ENCODE data around the gene HSD17B12. TPM values are rescaled to one million over a fixed set of nuclear protein-coding genes. Genes with fewer than 3 reads are reported as not detected.
A peak's percentile ranks its signal among the peaks of the same experiment; 100 is the strongest.
"Not testable (repeated sequence)": the region's sequence is repeated elsewhere in the genome, so short reads cannot be mapped to it uniquely, and the experiment has no call there.

The HSD17B12 gene
- total RNA-seq, 1 donor from 2014 or later: 48.2 TPM

- peak overlapping the region; percentile 91 to 95 for H3K27ac ChIP-seq
- peak overlapping the region; percentile 67 to 95 for H3K4me3 ChIP-seq
- intact Hi-C loops (cut with DNase I): loop anchor here (2.0 to 10.0 kb wide), 4 partner anchors 37 to 1183 kb away; no protein-coding TSS in a partner anchor
Observed at GRCh38 chr11:43681401-43681942, 934 bp downstream of the HSD17B12 start.

GRCh38 chr11:43682081-43682480, 1.5 kb downstream of the HSD17B12 start:
- not testable (repeated sequence) for DNase-seq (ENCODE audit: low spot score in 2 of 2); H3K27me3 ChIP-seq; H3K9me3 ChIP-seq
- peak overlapping the region; percentile 67 to 95 for H3K4me3 ChIP-seq
- peaks cover 0 to 13% of the 10 kb centered on the region in 2 donors for H3K36me3 ChIP-seq
- intact Hi-C loops (cut with DNase I): loop anchor here (5.0 to 10.0 kb wide), 2 partner anchors 150 to 1183 kb away; no protein-coding TSS in a partner anchor
- H3K4me1 ChIP-seq: peaks cover 9 to 34% of the 10 kb centered on the region in 2 donors
- peak overlapping the region in 1 of 2 donors; percentile 91 for H3K27ac ChIP-seq

More at GRCh38 chr11:43681401-43681942, 934 bp downstream of the HSD17B12 start:
- Histone ChIP-seq H3K27me3 (no peaks in the 10 kb centered on the region), H3K9me3 (no peaks in the 10 kb centered on the region), H3K36me3 (peaks cover 0 to 13% of the 10 kb centered on the region in 2 donors), H3K4me1 (peaks cover 9 to 28% of the 10 kb centered on the region in 2 donors)
- no peak for TF ChIP-seq CTCF (IDR thresholded peaks at IDR 0.05)
- no peak for DNase-seq (ENCODE audit: low spot score in 2 of 2)

- Histone ChIP-seq H3K27me3 (no peaks in the 10 kb centered on the region), H3K9me3 (no peaks in the 10 kb centered on the region), H3K36me3 (peaks cover 0 to 13% of the 10 kb centered on the region in 2 donors), H3K4me1 (peaks cover 17 to 42% of the 10 kb centered on the region in 2 donors), H3K4me3 (no peak overlapping the region), H3K27ac (no peak overlapping the region)
- no peak for TF ChIP-seq CTCF (IDR thresholded peaks at IDR 0.05)
- no peak for DNase-seq (ENCODE audit: low spot score in 2 of 2)
- intact Hi-C loops (cut with DNase I): loop anchor here (5.0 to 10.0 kb wide), 2 partner anchors 347 to 1179 kb away; no protein-coding TSS in a partner anchor
Observed at GRCh38 chr11:43685440-43685839, 4.9 kb downstream of the HSD17B12 start.

- H3K4me1 ChIP-seq: peaks cover 17 to 42% of the 10 kb centered on the region in 2 donors
- intact Hi-C loops (cut with DNase I): loop anchor here (5.0 to 10.0 kb wide), 2 partner anchors 346 to 1179 kb away; no protein-coding TSS in a partner anchor
- H3K4me3 ChIP-seq: no peak overlapping the region
- TF ChIP-seq CTCF (IDR thresholded peaks at IDR 0.05): no peak
- no peaks in the 10 kb centered on the region for H3K9me3 ChIP-seq
- H3K27ac ChIP-seq: peak overlapping the region in 1 of 2 donors; percentile 79
- DNase-seq (ENCODE audit: low spot score in 2 of 2): no peak
- peaks cover 0 to 13% of the 10 kb centered on the region in 2 donors for H3K36me3 ChIP-seq
- no peaks in the 10 kb centered on the region for H3K27me3 ChIP-seq
Observed at GRCh38 chr11:43686207-43686606, 5.7 kb downstream of the HSD17B12 start.

GRCh38 chr11:43687120-43687791, 6.7 kb downstream of the HSD17B12 start:
- no peak for TF ChIP-seq CTCF (IDR thresholded peaks at IDR 0.05)
- peak; percentile 13 to 86 for DNase-seq (ENCODE audit: low spot score in 2 of 2)
- Histone ChIP-seq H3K36me3 (peaks cover 0 to 13% of the 10 kb centered on the region in 2 donors), H3K27me3 (no peaks in the 10 kb centered on the region), H3K27ac (peak overlapping the region; percentile 51 to 79), H3K4me1 (peaks cover 13 to 36% of the 10 kb centered on the region in 2 donors), H3K9me3 (no peaks in the 10 kb centered on the region), H3K4me3 (no peak overlapping the region)
- intact Hi-C loops (cut with DNase I): loop anchor here (5.0 to 10.0 kb wide), 2 partner anchors 345 to 1178 kb away; no protein-coding TSS in a partner anchor

GRCh38 chr11:43688394-43688793, 7.9 kb downstream of the HSD17B12 start:
- peak overlapping the region; percentile 51 to 79 for H3K27ac ChIP-seq
- peaks cover 0 to 6% of the 10 kb centered on the region in 2 donors for H3K36me3 ChIP-seq
- no peaks in the 10 kb centered on the region for H3K9me3 ChIP-seq
- peaks cover 12 to 27% of the 10 kb centered on the region in 2 donors for H3K4me1 ChIP-seq
- no peak for DNase-seq (ENCODE audit: low spot score in 2 of 2)
- H3K27me3 ChIP-seq: no peaks in the 10 kb centered on the region
- intact Hi-C loops (cut with DNase I): loop anchor here (5.0 to 10.0 kb wide), 2 partner anchors 344 to 1176 kb away; no protein-coding TSS in a partner anchor
- TF ChIP-seq CTCF (IDR thresholded peaks at IDR 0.05): no peak
- H3K4me3 ChIP-seq: no peak overlapping the region

Measured in ascending aorta (tissue), 2 donors.